ENCODE data around the gene KRTAP5-4. TPM values are rescaled to one million over a fixed set of nuclear protein-coding genes. Genes with fewer than 3 reads are reported as not detected.
"Not testable (repeated sequence)": the region's sequence is repeated elsewhere in the genome, so short reads cannot be mapped to it uniquely, and the experiment has no call there.

Gene KRTAP5-4
- total and polyA plus RNA-seq, 9 donors: not detected

- Histone ChIP-seq H3K27me3 (ENCODE audit: control insufficient read depth, insufficient read depth, low read length) (peaks cover 22% of the 10 kb centered on the region), H3K27ac (ENCODE audit: low read length) (no peak overlapping the region), H3K4me1 (ENCODE audit: control insufficient read depth, insufficient read depth, low read length) (no peaks in the 10 kb centered on the region), H3K9me3 (replicated peaks; ENCODE audit: control insufficient read depth, low read depth, low read length) (no peaks in the 10 kb centered on the region), H3K36me3 (ENCODE audit: control insufficient read depth, insufficient read depth, low read length) (no peaks in the 10 kb centered on the region), H3K4me3 (ENCODE audit: low read length) (no peak overlapping the region)
- no peak for DNase-seq
- 80% methylated on average over 6 of the region's 6 CpGs for WGBS (ENCODE audit: insufficient coverage)
These were observed 31.9 kb downstream of the KRTAP5-4 start for GRCh38 chr11:1589996-1590395.

- 25% methylated on average over 3 of the region's 10 CpGs for WGBS (ENCODE audit: insufficient coverage)
- not testable (repeated sequence) for H3K9me3 ChIP-seq (replicated peaks; ENCODE audit: control insufficient read depth, low read depth, low read length); H3K4me1 ChIP-seq (ENCODE audit: control insufficient read depth, insufficient read depth, low read length); H3K4me3 ChIP-seq (ENCODE audit: low read length); H3K27ac ChIP-seq (ENCODE audit: low read length); H3K36me3 ChIP-seq (ENCODE audit: control insufficient read depth, insufficient read depth, low read length)
- peak; percentile 21 for DNase-seq
- H3K27me3 ChIP-seq (ENCODE audit: control insufficient read depth, insufficient read depth, low read length): peaks cover 22% of the 10 kb centered on the region
These were observed 32.6 kb downstream of the KRTAP5-4 start for GRCh38 chr11:1589191-1589963.

GRCh38 chr11:1586699-1587098 is 35.2 kb downstream of the KRTAP5-4 start:
- H3K27ac ChIP-seq (ENCODE audit: low read length): no peak overlapping the region
- H3K36me3 ChIP-seq (ENCODE audit: control insufficient read depth, insufficient read depth, low read length): no peaks in the 10 kb centered on the region
- no CpG with 5 or more reads among the region's 2 CpGs for WGBS (ENCODE audit: insufficient coverage)
- H3K4me3 ChIP-seq (ENCODE audit: low read length): no peak overlapping the region
- H3K4me1 ChIP-seq (ENCODE audit: control insufficient read depth, insufficient read depth, low read length): no peaks in the 10 kb centered on the region
- H3K27me3 ChIP-seq (ENCODE audit: control insufficient read depth, insufficient read depth, low read length): peaks cover 14% of the 10 kb centered on the region
- peaks cover 3% of the 10 kb centered on the region for H3K9me3 ChIP-seq (replicated peaks; ENCODE audit: control insufficient read depth, low read depth, low read length)
- no peak for DNase-seq

DNA sequence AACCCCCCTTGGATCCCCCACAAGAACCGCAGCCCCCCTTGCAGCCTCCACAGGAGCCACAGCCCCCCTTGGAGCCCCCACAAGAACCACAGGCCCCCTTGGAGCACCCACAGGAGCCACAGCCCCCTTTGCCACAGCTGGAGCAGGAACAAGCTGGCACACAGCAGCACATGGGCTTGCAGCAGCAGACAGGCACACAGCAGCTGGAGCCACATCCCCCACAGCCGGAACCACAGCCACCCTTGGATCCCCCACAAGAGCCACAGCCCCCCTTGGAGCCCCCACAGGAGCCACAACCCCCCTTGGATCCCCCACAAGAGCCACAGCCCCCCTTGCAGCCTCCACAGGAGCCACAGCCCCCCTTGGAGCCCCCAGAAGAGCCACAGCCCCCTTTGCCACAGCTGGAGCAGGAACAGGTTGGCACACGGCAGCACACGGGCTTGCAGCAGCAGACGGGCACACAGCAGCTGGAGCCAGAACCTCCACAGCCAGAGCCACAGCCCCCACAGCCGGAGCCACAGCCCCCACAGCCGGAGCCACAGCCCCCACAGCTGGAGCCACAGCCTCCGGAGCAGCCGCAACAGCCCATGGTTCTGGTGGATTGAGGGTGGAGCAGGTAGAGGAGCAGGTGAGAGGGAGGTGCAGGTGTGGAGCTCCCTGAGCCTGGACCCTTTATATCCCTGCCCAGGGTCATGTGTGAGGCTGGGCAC is 37.1 kb downstream of the KRTAP5-4 start, which contains the start of gene KRTAP5-1:
Gene KRTAP5-1, minus strand, starts transcription at position 623 of the 710 bp plus-strand sequence. Its CDS starts 34 bp downstream, at position 589.
- DNase-seq; H3K4me1 ChIP-seq (ENCODE audit: control insufficient read depth, insufficient read depth, low read length); H3K36me3 ChIP-seq (ENCODE audit: control insufficient read depth, insufficient read depth, low read length); H3K27ac ChIP-seq (ENCODE audit: low read length); H3K4me3 ChIP-seq (ENCODE audit: low read length); H3K27me3 ChIP-seq (ENCODE audit: control insufficient read depth, insufficient read depth, low read length); H3K9me3 ChIP-seq (replicated peaks; ENCODE audit: control insufficient read depth, low read depth, low read length): not testable (repeated sequence)
- 70% methylated on average over 8 of the region's 9 CpGs for WGBS (ENCODE audit: insufficient coverage)

- not testable (repeated sequence) for H3K9me3 ChIP-seq (replicated peaks; ENCODE audit: control insufficient read depth, low read depth, low read length); H3K27me3 ChIP-seq (ENCODE audit: control insufficient read depth, insufficient read depth, low read length); H3K36me3 ChIP-seq (ENCODE audit: control insufficient read depth, insufficient read depth, low read length); H3K4me3 ChIP-seq (ENCODE audit: low read length); H3K27ac ChIP-seq (ENCODE audit: low read length); H3K4me1 ChIP-seq (ENCODE audit: control insufficient read depth, insufficient read depth, low read length); DNase-seq
- no CpG with 5 or more reads among the region's 2 CpGs for WGBS (ENCODE audit: insufficient coverage)
These were observed 39.0 kb downstream of the KRTAP5-4 start for GRCh38 chr11:1582909-1583308.

- WGBS (ENCODE audit: insufficient coverage): 85% methylated on average over 7 of the region's 9 CpGs
- Histone ChIP-seq H3K36me3 (ENCODE audit: control insufficient read depth, insufficient read depth, low read length) (no peaks in the 10 kb centered on the region), H3K4me3 (ENCODE audit: low read length) (no peak overlapping the region)
These were observed 40.0 kb downstream of the KRTAP5-4 start for GRCh38 chr11:1581976-1582375.

GRCh38 chr11:1576825-1577224 is 45.1 kb downstream of the KRTAP5-4 start:
- Histone ChIP-seq H3K27ac (ENCODE audit: low read length) (no peak overlapping the region), H3K36me3 (ENCODE audit: control insufficient read depth, insufficient read depth, low read length) (no peaks in the 10 kb centered on the region), H3K4me3 (ENCODE audit: low read length) (no peak overlapping the region), H3K4me1 (ENCODE audit: control insufficient read depth, insufficient read depth, low read length) (peaks cover 20% of the 10 kb centered on the region), H3K27me3 (ENCODE audit: control insufficient read depth, insufficient read depth, low read length) (peaks cover 31% of the 10 kb centered on the region), H3K9me3 (replicated peaks; ENCODE audit: control insufficient read depth, low read depth, low read length) (peaks cover 7% of the 10 kb centered on the region)
- no peak for DNase-seq
- 100% methylated on average over 4 of the region's 6 CpGs for WGBS (ENCODE audit: insufficient coverage)

More at GRCh38 chr11:1581976-1582375, 40.0 kb downstream of the KRTAP5-4 start:
- Histone ChIP-seq H3K27ac (ENCODE audit: low read length) (no peak overlapping the region), H3K27me3 (ENCODE audit: control insufficient read depth, insufficient read depth, low read length) (peaks cover 5% of the 10 kb centered on the region), H3K9me3 (replicated peaks; ENCODE audit: control insufficient read depth, low read depth, low read length) (peaks cover 9% of the 10 kb centered on the region), H3K4me1 (ENCODE audit: control insufficient read depth, insufficient read depth, low read length) (no peaks in the 10 kb centered on the region)
- DNase-seq: no peak

DNA sequence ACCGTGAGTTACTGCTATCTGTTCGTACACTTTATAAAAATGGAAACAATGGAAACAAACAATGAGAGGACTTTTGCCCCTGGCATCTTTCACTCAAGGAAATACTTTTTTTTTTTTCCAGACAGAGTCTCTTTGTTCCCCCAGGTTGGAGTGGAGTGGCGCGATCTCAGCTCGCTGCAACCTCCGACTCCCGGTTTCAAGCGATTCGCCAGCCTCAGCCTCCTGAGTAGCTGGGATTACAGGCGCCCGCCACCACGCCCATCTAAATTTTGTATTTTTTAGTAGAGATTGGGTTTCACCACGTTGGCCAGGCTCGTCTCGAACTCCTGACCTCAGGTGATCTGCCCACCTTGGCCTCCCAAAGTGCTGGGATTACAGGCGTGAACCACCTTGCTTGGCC is 46.2 kb downstream of the KRTAP5-4 start:
- H3K9me3 ChIP-seq (replicated peaks; ENCODE audit: control insufficient read depth, low read depth, low read length); H3K36me3 ChIP-seq (ENCODE audit: control insufficient read depth, insufficient read depth, low read length); H3K4me3 ChIP-seq (ENCODE audit: low read length); H3K27ac ChIP-seq (ENCODE audit: low read length); DNase-seq: not testable (repeated sequence)
- Histone ChIP-seq H3K27me3 (ENCODE audit: control insufficient read depth, insufficient read depth, low read length) (peaks cover 36% of the 10 kb centered on the region), H3K4me1 (ENCODE audit: control insufficient read depth, insufficient read depth, low read length) (peaks cover 27% of the 10 kb centered on the region)
- WGBS (ENCODE audit: insufficient coverage): 73% methylated on average over 11 of the region's 16 CpGs

DNA sequence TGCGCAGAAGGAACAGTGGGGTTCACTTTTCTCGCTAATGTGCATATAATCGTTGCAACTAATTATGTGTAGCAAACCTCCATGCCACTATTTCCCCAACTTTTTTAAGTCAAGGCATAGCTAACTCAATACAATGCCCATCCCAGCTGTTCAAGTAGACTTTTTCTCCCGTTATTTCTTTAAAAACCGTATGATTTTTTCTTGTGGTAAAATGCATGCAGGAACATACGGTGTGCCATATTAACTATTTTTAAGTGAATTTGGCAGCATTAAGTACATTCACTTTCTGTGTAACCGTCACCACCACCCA is 47.0 kb downstream of the KRTAP5-4 start:
- H3K27me3 ChIP-seq (ENCODE audit: control insufficient read depth, insufficient read depth, low read length): peaks cover 36% of the 10 kb centered on the region
- peaks cover 34% of the 10 kb centered on the region for H3K4me1 ChIP-seq (ENCODE audit: control insufficient read depth, insufficient read depth, low read length)
- H3K27ac ChIP-seq (ENCODE audit: low read length): no peak overlapping the region
- WGBS (ENCODE audit: insufficient coverage): 43% methylated on average over 1 of the region's 7 CpGs
- no peaks in the 10 kb centered on the region for H3K9me3 ChIP-seq (replicated peaks; ENCODE audit: control insufficient read depth, low read depth, low read length)
- no peak for DNase-seq
- H3K4me3 ChIP-seq (ENCODE audit: low read length): no peak overlapping the region
- peaks cover under 1% of the 10 kb centered on the region for H3K36me3 ChIP-seq (ENCODE audit: control insufficient read depth, insufficient read depth, low read length)

DNA sequence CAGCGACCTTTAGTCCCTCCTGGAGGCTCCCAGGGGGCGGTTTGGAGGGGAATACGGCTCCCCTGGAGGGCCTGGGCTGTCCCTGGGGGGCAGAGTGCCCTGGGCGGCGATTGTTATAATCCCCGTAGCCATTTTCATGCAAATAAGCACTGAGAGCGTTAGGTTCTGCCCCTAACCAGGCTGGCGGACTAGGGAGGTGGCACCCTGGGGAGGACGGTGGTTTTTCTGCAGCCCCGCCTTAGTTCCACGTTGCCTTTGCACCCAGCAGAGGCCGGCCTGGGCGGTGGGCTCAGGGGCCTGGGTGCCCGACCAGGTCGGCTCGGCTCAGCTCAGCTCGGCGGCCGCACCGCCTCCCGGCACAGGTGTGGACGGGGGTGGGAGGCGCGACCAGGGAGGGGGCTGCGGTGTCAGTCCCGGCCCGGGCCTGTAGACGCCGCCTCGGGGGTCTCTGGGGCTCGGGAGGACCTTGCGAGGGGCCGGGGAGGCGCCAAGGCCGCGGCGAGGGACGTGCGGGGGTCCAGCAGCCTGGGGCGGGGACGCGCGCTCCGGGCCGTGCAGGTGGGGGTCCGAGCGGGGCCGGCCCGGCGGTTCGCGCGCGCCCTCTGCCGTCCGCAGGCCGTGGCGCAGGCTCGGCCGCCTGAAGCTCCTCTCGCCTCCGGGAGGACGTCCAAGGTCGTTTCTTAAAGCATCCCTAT is 47.6 kb downstream of the KRTAP5-4 start:
- peaks cover 5% of the 10 kb centered on the region for H3K36me3 ChIP-seq (ENCODE audit: control insufficient read depth, insufficient read depth, low read length)
- H3K9me3 ChIP-seq (replicated peaks; ENCODE audit: control insufficient read depth, low read depth, low read length): no peaks in the 10 kb centered on the region
- DNase-seq: peak; percentile 75
- WGBS (ENCODE audit: insufficient coverage): under 1% methylated on average over 59 of the region's 64 CpGs
- H3K27ac ChIP-seq (ENCODE audit: low read length): no peak overlapping the region
- H3K4me1 ChIP-seq (ENCODE audit: control insufficient read depth, insufficient read depth, low read length): peaks cover 34% of the 10 kb centered on the region
- H3K4me3 ChIP-seq (ENCODE audit: low read length): no peak overlapping the region
- peaks cover 36% of the 10 kb centered on the region for H3K27me3 ChIP-seq (ENCODE audit: control insufficient read depth, insufficient read depth, low read length)

Measured in muscle of leg (tissue), 11 donors.